K562 (cell line): ENCODE measurements around the gene ST3GAL5. TPM values are rescaled to one million over a fixed set of nuclear protein-coding genes. Genes with fewer than 3 reads are reported as not detected.

Experiments used
- ATAC-seq: fragments of 200-7000 bp; cut with Tn5 transposase; 3 replicates; pipeline ENCODE4 v1.9.1; 2020; ENCODE audit warnings: moderate library complexity
- BruUV-seq: library from RNA; stranded (reverse); fragments of 400-500 nt; replicated peaks from 2 replicates; lab custom pipeline; 2021; lab: Mats Ljungman, UMichigan
- CTCF ChIA-PET: fragments of 300-600 bp; formaldehyde crosslinking; extraction: SDS; loops from one replicate; lab custom pipeline; 2021; ENCODE audit warnings: low intra/inter-chr PET ratio; lab: Yijun Ruan, JAX
- POLR2A ChIA-PET: fragments of 300-600, 350-650 bp; sonication (Branson Sonifier 250); formaldehyde crosslinking; extraction: SDS; loops from one replicate; lab custom pipeline; 2021; ENCODE audit warnings: antibody characterized with exemption, inconsistent platforms; lab: Yijun Ruan, JAX
- DNase-seq, 4 experiments: peaks; one replicate each; pipeline versions ENCODE4 v3.0.0 to v3.0.0-alpha.2; 2011 to 2018; ENCODE audit warnings: low spot score in 3 of 4, mixed read lengths in 3 of 4; ENCODE audit errors: extremely low read depth in 1 of 4
- FAIRE-seq: peaks from 2 replicates; lab custom pipeline; 2011; peaks lifted over from hg19 to GRCh38; lab: Jason Lieb, UNC
- H2AFZ ChIP-seq: 2 replicates; pipeline ENCODE4 v1.6.0; 2011; ENCODE audit warnings: low read depth, low read length, control low read depth, inconsistent platforms
- H3K27ac ChIP-seq: fragments of 200-600 bp; 3 replicates; pipeline ENCODE4 v1.8.0; 2011; ENCODE audit warnings: low read depth, mild to moderate bottlenecking, control low read depth, inconsistent platforms, low read length, moderate library complexity, mixed read lengths; ENCODE audit errors: extremely low read depth
- H3K27me3 ChIP-seq, 2 experiments: fragments of 300-600 bp in 1 of 2; 2 replicates in 1 of 2; 3 replicates in 1 of 2; pipeline versions ENCODE4 v1.6.0 to v1.8.0; 2011; ENCODE audit warnings: inconsistent platforms in 2 of 2, low read length in 2 of 2, mild to moderate bottlenecking in 1 of 2, mixed read lengths in 1 of 2, moderate library complexity in 1 of 2; ENCODE audit not compliant: control insufficient read depth in 2 of 2, insufficient read depth in 2 of 2
- H3K36me3 ChIP-seq: fragments of 300-600 bp; 3 replicates; pipeline ENCODE4 v1.8.0; 2011; ENCODE audit warnings: mild to moderate bottlenecking, low read length, inconsistent platforms; ENCODE audit not compliant: control insufficient read depth, insufficient read depth
- H3K4me1 ChIP-seq, 2 experiments: fragments of 200-600 bp in 1 of 2; replicated peaks in 1 of 2; 2 replicates in 1 of 2; 3 replicates in 1 of 2; pipeline versions ENCODE4 v1.5.1 to v1.8.0; 2011; ENCODE audit warnings: inconsistent platforms in 2 of 2, low read length in 2 of 2, mild to moderate bottlenecking in 1 of 2, mixed read lengths in 1 of 2, moderate library complexity in 1 of 2; ENCODE audit not compliant: control insufficient read depth in 2 of 2, insufficient read depth in 2 of 2
- H3K4me2 ChIP-seq: 2 replicates; pipeline ENCODE4 v1.6.1; 2011; ENCODE audit warnings: low read length, control low read depth, inconsistent platforms, mixed read lengths; ENCODE audit not compliant: insufficient read depth
- H3K4me3 ChIP-seq: fragments of 200-600 bp; sonication (generic), shearing (Covaris generic); 2 replicates; pipeline ENCODE4 v1.5.1; 2016; ENCODE audit warnings: control low read depth, inconsistent platforms
- H3K79me2 ChIP-seq: fragments of 200-600 bp; 3 replicates; pipeline ENCODE4 v1.8.0; 2011; ENCODE audit warnings: low read length, inconsistent platforms; ENCODE audit not compliant: control insufficient read depth, insufficient read depth
- H3K9ac ChIP-seq, 2 experiments: 2 replicates each; pipeline versions ENCODE4 v1.6.0 to v1.6.1; 2011; ENCODE audit warnings: low read depth in 2 of 2, low read length in 2 of 2, control low read depth in 1 of 2, inconsistent platforms in 1 of 2, mild to moderate bottlenecking in 1 of 2, mixed read lengths in 1 of 2; ENCODE audit not compliant: insufficient read depth in 1 of 2
- H3K9me1 ChIP-seq: one replicate; pipeline ENCODE4 v1.6.0; 2011; ENCODE audit warnings: inconsistent platforms, mild to moderate bottlenecking, low read length, moderate library complexity; ENCODE audit not compliant: control insufficient read depth, insufficient read depth
- H3K9me3 ChIP-seq: replicated peaks from 2 replicates; pipeline ENCODE4 v1.5.1; 2011; ENCODE audit warnings: low read depth, low read length, inconsistent platforms; ENCODE audit not compliant: control insufficient read depth, insufficient read depth
- H4K20me1 ChIP-seq: replicated peaks from 2 replicates; pipeline ENCODE4 v1.6.1; 2011; ENCODE audit warnings: low read length, inconsistent platforms, mixed read lengths; ENCODE audit not compliant: control insufficient read depth, insufficient read depth
- CBX8 ChIP-seq: fragments of 200-600 bp; sonication (generic); IDR thresholded peaks from 2 replicates; pipeline ENCODE4 v1.6.1; 2012; ENCODE audit warnings: borderline replicate concordance, mixed run types, low read depth, mild to moderate bottlenecking, moderate library complexity, mixed read lengths, low read length, control low read depth, inconsistent platforms; ENCODE audit not compliant: poor library complexity, severe bottlenecking; ENCODE audit errors: extremely low read depth
- HIVEP1 ChIP-seq: fragments of 250-450 bp; sonication (Bioruptor Pico); IDR thresholded peaks from 2 replicates; pipeline ENCODE4 v1.4.0; 2020; ENCODE audit warnings: mild to moderate bottlenecking
- ZNF124 ChIP-seq: sonication (generic); formaldehyde crosslinking; IDR thresholded peaks from 2 replicates; pipeline ENCODE4 v1.8.1; 2022; ENCODE audit warnings: missing genetic modification reagents
- ZNF232 ChIP-seq: sonication (generic); formaldehyde crosslinking; IDR thresholded peaks from 2 replicates; pipeline ENCODE4 v1.8.0; 2022; ENCODE audit warnings: mild to moderate bottlenecking, missing genetic modification reagents
- ZNF41 ChIP-seq: fragments of 250-450 bp; sonication (Bioruptor Pico); conservative IDR thresholded peaks from 2 replicates; pipeline ENCODE4 v1.4.0; 2020; ENCODE audit warnings: mild to moderate bottlenecking
- WGBS: fragments of 100-300 bp; shearing (Covaris generic); methylation state at CpG from one replicate; pipeline ENCODE4 v1.1.6; 2016; ENCODE audit warnings: low coverage, mixed read lengths; ENCODE audit not compliant: insufficient coverage; ENCODE audit errors: missing lambda C conversion rate; 5-methylcytosine and 5-hydroxymethylcytosine counted together
- in situ Hi-C: fragments of 300-500 bp; cut with MboI; formaldehyde crosslinking; loops from 4 replicates; pipeline ENCODE4 v1.15.0; 2018; ENCODE audit warnings: inconsistent platforms, mixed read lengths
- intact Hi-C: fragments of 100-400 bp; cut with micrococcal nuclease; formaldehyde crosslinking; loops from 2 replicates; pipeline ENCODE4 v1.14.2; 2022
- polyA plus RNA-seq, 8 experiments: library from polyadenylated mRNA; depleted of rRNA in 4 of 8; stranded (reverse) in 5 of 8; unstranded in 3 of 8; fragments of >200 nt; fragmentation: Nextera tagmentation in 2 of 8; fragmentation: Illumina TruSeq in 1 of 8; extraction: Ambion mirVana in 2 of 8; extraction: Trizol in 1 of 8; gene quantifications; 2 replicates each; pipeline versions ENCODE4 v1.2.1 to v1.2.3, GENCODE V29; 2011 to 2014; ENCODE audit warnings: inconsistent platforms in 1 of 8, missing spikeins in 1 of 8
- total RNA-seq, 7 experiments: library from RNA; depleted of rRNA in 6 of 7; stranded (reverse); fragments of >200 nt in 6 of 7; fragmentation: Illumina TruSeq in 2 of 7; extraction: Trizol in 2 of 7; gene quantifications; 2 replicates each; pipeline versions ENCODE4 v1.2.1 to v1.2.3, GENCODE V29; 2011 to 2021; ENCODE audit warnings: low replicate concordance in 1 of 7
- TF ChIP-seq, protein P1 (sequence below), 2 experiments: IDR thresholded peaks; 2 replicates each; pipeline ENCODE4 v1.6.1; 2011; ENCODE audit warnings: borderline replicate concordance in 1 of 2, control low read depth in 1 of 2, low read depth in 1 of 2, low read length in 1 of 2, mild to moderate bottlenecking in 1 of 2, mixed read lengths in 1 of 2, moderate library complexity in 1 of 2; ENCODE audit not compliant: insufficient read depth in 1 of 2, insufficient read length in 1 of 2, poor library complexity in 1 of 2, severe bottlenecking in 1 of 2; ENCODE audit errors: extremely low read depth in 1 of 2
- TF ChIP-seq, protein P2 (sequence below): fragments of 250-450 bp; sonication (Bioruptor Pico); IDR thresholded peaks from 2 replicates; pipeline ENCODE4 v1.5.0; 2020; ENCODE audit warnings: mild to moderate bottlenecking, borderline replicate concordance
- TF ChIP-seq, protein P3 (sequence below): fragments of 450-650 bp; conservative IDR thresholded peaks from 2 replicates; pipeline ENCODE4 v1.6.1; 2016; ENCODE audit warnings: missing genetic modification characterization, low read depth, mild to moderate bottlenecking, control low read depth, missing compliant biosample characterization
- TF ChIP-seq, protein P4 (sequence below): fragments of 250-450 bp; sonication (Bioruptor Pico); IDR thresholded peaks from 2 replicates; pipeline ENCODE4 v1.8.0; 2022; ENCODE audit warnings: moderate library complexity, mild to moderate bottlenecking, inconsistent platforms
- TF ChIP-seq, protein P5 (sequence below): fragments of 450-650 bp; IDR thresholded peaks from 2 replicates; pipeline ENCODE4 v1.7.1; 2018; ENCODE audit warnings: mild to moderate bottlenecking, low read depth; ENCODE audit not compliant: partially characterized antibody

Gene ST3GAL5
- total and polyA plus RNA-seq, 9 of the 15 experiments (the other 6 are each of a cell fraction or from before 2014, with no cell fraction given) = 1.6 to 10.0 (median 4.2) TPM

DNA sequence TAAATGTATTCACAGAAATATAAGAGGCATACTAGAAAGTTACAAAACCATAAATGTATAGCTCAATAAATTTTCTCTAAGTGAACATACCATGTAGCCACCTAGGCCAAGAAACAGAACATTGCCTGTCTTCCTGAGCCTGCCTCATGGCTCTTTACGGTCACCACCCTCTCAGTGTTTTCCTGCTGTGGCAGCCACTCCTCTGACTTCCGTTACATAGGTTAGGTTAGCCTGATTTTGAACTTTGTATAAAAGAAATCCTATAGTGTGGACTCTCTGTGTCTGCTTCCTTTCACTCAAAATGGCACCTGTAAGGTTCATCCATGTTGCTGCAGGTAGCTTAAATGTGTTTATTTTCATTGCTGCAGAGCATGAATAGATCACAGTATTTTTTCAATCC is 11.6 kb upstream of the ST3GAL5 start:
- no peak for FAIRE-seq
- POLR2A ChIA-PET = interaction anchor here (0.7 to 2.3 kb wide), 2 partner anchors 9 to 11 kb away, joined by 4 to 8 read pairs; no protein-coding TSS in a partner anchor

More for the DNA sequence above, 11.6 kb upstream of the ST3GAL5 start:
- H3K4me2 ChIP-seq = no peak overlapping the region
- H2AFZ ChIP-seq = no peak overlapping the region
- no peaks in the 10 kb centered on the region for H3K79me2 ChIP-seq
- H3K27me3 ChIP-seq = no peaks in the 10 kb centered on the region
- in situ Hi-C loops (no loop called here), intact Hi-C loops (no loop called here)
- TF ChIP-seq, protein P1, sequence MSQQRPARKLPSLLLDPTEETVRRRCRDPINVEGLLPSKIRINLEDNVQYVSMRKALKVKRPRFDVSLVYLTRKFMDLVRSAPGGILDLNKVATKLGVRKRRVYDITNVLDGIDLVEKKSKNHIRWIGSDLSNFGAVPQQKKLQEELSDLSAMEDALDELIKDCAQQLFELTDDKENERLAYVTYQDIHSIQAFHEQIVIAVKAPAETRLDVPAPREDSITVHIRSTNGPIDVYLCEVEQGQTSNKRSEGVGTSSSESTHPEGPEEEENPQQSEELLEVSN (IDR thresholded peaks at IDR 0.05; ENCODE audit: borderline replicate concordance in 1 of 2, extremely low read depth in 1 of 2, insufficient read depth in 1 of 2, insufficient read length in 1 of 2, low read depth in 1 of 2, low read length in 1 of 2, poor library complexity in 1 of 2, severe bottlenecking in 1 of 2) = no peak
- TF ChIP-seq ZNF124 = no peak
- TF ChIP-seq, protein P2, sequence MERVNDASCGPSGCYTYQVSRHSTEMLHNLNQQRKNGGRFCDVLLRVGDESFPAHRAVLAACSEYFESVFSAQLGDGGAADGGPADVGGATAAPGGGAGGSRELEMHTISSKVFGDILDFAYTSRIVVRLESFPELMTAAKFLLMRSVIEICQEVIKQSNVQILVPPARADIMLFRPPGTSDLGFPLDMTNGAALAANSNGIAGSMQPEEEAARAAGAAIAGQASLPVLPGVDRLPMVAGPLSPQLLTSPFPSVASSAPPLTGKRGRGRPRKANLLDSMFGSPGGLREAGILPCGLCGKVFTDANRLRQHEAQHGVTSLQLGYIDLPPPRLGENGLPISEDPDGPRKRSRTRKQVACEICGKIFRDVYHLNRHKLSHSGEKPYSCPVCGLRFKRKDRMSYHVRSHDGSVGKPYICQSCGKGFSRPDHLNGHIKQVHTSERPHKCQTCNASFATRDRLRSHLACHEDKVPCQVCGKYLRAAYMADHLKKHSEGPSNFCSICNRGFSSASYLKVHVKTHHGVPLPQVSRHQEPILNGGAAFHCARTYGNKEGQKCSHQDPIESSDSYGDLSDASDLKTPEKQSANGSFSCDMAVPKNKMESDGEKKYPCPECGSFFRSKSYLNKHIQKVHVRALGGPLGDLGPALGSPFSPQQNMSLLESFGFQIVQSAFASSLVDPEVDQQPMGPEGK = no peak
- TF ChIP-seq, protein P3, sequence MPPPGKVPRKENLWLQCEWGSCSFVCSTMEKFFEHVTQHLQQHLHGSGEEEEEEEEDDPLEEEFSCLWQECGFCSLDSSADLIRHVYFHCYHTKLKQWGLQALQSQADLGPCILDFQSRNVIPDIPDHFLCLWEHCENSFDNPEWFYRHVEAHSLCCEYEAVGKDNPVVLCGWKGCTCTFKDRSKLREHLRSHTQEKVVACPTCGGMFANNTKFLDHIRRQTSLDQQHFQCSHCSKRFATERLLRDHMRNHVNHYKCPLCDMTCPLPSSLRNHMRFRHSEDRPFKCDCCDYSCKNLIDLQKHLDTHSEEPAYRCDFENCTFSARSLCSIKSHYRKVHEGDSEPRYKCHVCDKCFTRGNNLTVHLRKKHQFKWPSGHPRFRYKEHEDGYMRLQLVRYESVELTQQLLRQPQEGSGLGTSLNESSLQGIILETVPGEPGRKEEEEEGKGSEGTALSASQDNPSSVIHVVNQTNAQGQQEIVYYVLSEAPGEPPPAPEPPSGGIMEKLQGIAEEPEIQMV (tag) = no peak
- TF ChIP-seq CBX8 = no peak
- TF ChIP-seq ZNF232 (CRISPR knock-in tag) = no peak
- TF ChIP-seq, protein P4, sequence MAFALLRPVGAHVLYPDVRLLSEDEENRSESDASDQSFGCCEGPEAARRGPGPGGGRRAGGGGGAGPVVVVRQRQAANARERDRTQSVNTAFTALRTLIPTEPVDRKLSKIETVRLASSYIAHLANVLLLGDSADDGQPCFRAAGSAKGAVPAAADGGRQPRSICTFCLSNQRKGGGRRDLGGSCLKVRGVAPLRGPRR (CRISPR knock-in tag) = no peak
- TF ChIP-seq ZNF41 (CRISPR knock-in tag) = no peak
- no peak for TF ChIP-seq HIVEP1 (CRISPR knock-in tag)
- TF ChIP-seq, protein P5, sequence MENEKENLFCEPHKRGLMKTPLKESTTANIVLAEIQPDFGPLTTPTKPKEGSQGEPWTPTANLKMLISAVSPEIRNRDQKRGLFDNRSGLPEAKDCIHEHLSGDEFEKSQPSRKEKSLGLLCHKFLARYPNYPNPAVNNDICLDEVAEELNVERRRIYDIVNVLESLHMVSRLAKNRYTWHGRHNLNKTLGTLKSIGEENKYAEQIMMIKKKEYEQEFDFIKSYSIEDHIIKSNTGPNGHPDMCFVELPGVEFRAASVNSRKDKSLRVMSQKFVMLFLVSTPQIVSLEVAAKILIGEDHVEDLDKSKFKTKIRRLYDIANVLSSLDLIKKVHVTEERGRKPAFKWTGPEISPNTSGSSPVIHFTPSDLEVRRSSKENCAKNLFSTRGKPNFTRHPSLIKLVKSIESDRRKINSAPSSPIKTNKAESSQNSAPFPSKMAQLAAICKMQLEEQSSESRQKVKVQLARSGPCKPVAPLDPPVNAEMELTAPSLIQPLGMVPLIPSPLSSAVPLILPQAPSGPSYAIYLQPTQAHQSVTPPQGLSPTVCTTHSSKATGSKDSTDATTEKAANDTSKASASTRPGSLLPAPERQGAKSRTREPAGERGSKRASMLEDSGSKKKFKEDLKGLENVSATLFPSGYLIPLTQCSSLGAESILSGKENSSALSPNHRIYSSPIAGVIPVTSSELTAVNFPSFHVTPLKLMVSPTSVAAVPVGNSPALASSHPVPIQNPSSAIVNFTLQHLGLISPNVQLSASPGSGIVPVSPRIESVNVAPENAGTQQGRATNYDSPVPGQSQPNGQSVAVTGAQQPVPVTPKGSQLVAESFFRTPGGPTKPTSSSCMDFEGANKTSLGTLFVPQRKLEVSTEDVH = no peak
- ATAC-seq (no peak), DNase-seq (no peak)
- H3K9me1 ChIP-seq = no peaks in the 10 kb centered on the region
- no peaks in the 10 kb centered on the region for H4K20me1 ChIP-seq
- no peaks in the 10 kb centered on the region for H3K9me3 ChIP-seq
- CTCF ChIA-PET = no interaction called here
- no peaks in the 10 kb centered on the region; a peak in 2 of 5 replicates for H3K4me1 ChIP-seq
- H3K27ac ChIP-seq = no peak overlapping the region
- no peak overlapping the region for H3K4me3 ChIP-seq
- 64% methylated on average over 2 of the region's 2 CpGs for WGBS
- H3K9ac ChIP-seq = no peak overlapping the region
- H3K36me3 ChIP-seq = no peaks in the 10 kb centered on the region
- no TSS peak for BruUV-seq
